A549 (cell line): ENCODE results near the gene SNTB2.

Experiments used
- BHLHE40 ChIP-seq: IDR thresholded peaks from 2 replicates; pipeline ENCODE4 v1.6.1; 2012; ENCODE audit warnings: low read depth, low read length, inconsistent platforms
- CHD2 ChIP-seq: fragments of 150-350 bp; IDR thresholded peaks from 2 replicates; pipeline ENCODE4 v1.6.1; 2014; ENCODE audit warnings: low read length; ENCODE audit not compliant: partially characterized antibody
- EHMT2 ChIP-seq: fragments of 200-600 bp; sonication (generic); IDR thresholded peaks from 2 replicates; pipeline ENCODE4 v1.6.1; 2016; ENCODE audit warnings: antibody characterized with exemption, low read depth, mild to moderate bottlenecking, moderate library complexity
- MAZ ChIP-seq: fragments of 150-350 bp; IDR thresholded peaks from 2 replicates; pipeline ENCODE4 v1.6.1; 2014; ENCODE audit warnings: antibody characterized with exemption, low read depth, low read length, borderline replicate concordance
- RCOR1 ChIP-seq: fragments of 150-350 bp; IDR thresholded peaks from 2 replicates; pipeline ENCODE4 v1.6.1; 2014; ENCODE audit warnings: antibody characterized with exemption, low read length, low read depth
- TF ChIP-seq, protein P1 (sequence below): fragments of >200 bp; sonication (Bioruptor Twin); formaldehyde crosslinking; IDR thresholded peaks from 3 replicates; pipeline ENCODE4 v1.5.1; 2016

DNA sequence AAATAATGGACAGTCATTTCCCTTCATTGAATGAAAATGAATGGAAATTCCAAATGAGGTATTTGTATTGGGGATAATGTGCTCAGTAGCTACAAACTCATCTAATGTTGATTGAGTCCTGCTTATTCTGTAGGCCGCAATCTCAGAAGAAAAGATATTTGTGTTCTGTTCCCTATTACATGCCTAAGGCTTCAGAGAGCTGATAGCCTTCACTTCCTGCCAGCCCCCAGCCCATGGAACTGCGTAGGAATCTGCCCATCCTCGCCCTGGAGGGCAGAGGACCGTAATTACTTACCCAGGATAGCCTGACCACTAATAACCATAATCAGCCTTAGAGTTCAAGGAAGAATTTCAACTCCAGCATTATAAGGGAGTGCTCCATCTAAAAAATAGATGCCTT is 17.9 kb upstream of the SNTB2 start:
- no peak for TF ChIP-seq MAZ
- TF ChIP-seq, protein P1, sequence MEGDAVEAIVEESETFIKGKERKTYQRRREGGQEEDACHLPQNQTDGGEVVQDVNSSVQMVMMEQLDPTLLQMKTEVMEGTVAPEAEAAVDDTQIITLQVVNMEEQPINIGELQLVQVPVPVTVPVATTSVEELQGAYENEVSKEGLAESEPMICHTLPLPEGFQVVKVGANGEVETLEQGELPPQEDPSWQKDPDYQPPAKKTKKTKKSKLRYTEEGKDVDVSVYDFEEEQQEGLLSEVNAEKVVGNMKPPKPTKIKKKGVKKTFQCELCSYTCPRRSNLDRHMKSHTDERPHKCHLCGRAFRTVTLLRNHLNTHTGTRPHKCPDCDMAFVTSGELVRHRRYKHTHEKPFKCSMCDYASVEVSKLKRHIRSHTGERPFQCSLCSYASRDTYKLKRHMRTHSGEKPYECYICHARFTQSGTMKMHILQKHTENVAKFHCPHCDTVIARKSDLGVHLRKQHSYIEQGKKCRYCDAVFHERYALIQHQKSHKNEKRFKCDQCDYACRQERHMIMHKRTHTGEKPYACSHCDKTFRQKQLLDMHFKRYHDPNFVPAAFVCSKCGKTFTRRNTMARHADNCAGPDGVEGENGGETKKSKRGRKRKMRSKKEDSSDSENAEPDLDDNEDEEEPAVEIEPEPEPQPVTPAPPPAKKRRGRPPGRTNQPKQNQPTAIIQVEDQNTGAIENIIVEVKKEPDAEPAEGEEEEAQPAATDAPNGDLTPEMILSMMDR: no peak
- no peak for TF ChIP-seq BHLHE40
- TF ChIP-seq CHD2: no peak
- no peak for TF ChIP-seq EHMT2
- no peak for TF ChIP-seq RCOR1
